Putamen (tissue), 1 donor: ENCODE measurements around the gene NHLRC2.
"Not testable (repeated sequence)": the region's sequence is repeated elsewhere in the genome, so short reads cannot be mapped to it uniquely, and the experiment has no call there.

Source experiments
- DNase-seq: peaks from one replicate; pipeline ENCODE4 v3.0.0-alpha.2; 2016; ENCODE audit warnings: low spot score

The NHLRC2 gene

GRCh38 chr10:113854013-113854760 is at the start of gene NHLRC2, which contains the start of gene DCLRE1A:
Gene NHLRC2, plus strand, starts transcription at chr10:113854661. Its CDS starts 212 bp downstream, at chr10:113854873.
Gene DCLRE1A, minus strand, starts transcription at chr10:113854082. Its CDS starts 900 bp downstream, at chr10:113853182.
- peak; percentile 86 for DNase-seq

- no peak for DNase-seq
Measured at GRCh38 chr10:113806503-113806902, 48.0 kb upstream of the NHLRC2 start.

GRCh38 chr10:113808168-113808567 is 46.3 kb upstream of the NHLRC2 start:
- DNase-seq, result no peak

GRCh38 chr10:113814700-113815099 is 39.8 kb upstream of the NHLRC2 start:
- not testable (repeated sequence) for DNase-seq

GRCh38 chr10:113819989-113820388 is 34.5 kb upstream of the NHLRC2 start:
- DNase-seq, result no peak

GRCh38 chr10:113820507-113820906 is 34.0 kb upstream of the NHLRC2 start:
- DNase-seq, result no peak

- DNase-seq, result not testable (repeated sequence)
Measured at GRCh38 chr10:113821306-113821705, 33.2 kb upstream of the NHLRC2 start.

GRCh38 chr10:113822174-113822573 is 32.3 kb upstream of the NHLRC2 start:
- no peak for DNase-seq

GRCh38 chr10:113823389-113823788 is 31.1 kb upstream of the NHLRC2 start:
- no peak for DNase-seq

- DNase-seq, result no peak
Measured at GRCh38 chr10:113825791-113826190, 28.7 kb upstream of the NHLRC2 start.

- not testable (repeated sequence) for DNase-seq
Measured at GRCh38 chr10:113828567-113828966, 25.9 kb upstream of the NHLRC2 start.

GRCh38 chr10:113842171-113842570 is 12.3 kb upstream of the NHLRC2 start:
- DNase-seq, result no peak

GRCh38 chr10:113843972-113844485 is 10.4 kb upstream of the NHLRC2 start:
- no peak for DNase-seq

GRCh38 chr10:113846036-113846435 is 8.4 kb upstream of the NHLRC2 start:
- DNase-seq, result no peak

GRCh38 chr10:113849140-113849803 is 5.2 kb upstream of the NHLRC2 start:
- DNase-seq, result no peak

GRCh38 chr10:113849946-113850345 is 4.5 kb upstream of the NHLRC2 start:
- no peak for DNase-seq

- DNase-seq, result no peak
Measured at GRCh38 chr10:113853578-113854012, 866 bp upstream of the NHLRC2 start.

- DNase-seq, result no peak
Measured at GRCh38 chr10:113854761-113855588, 514 bp downstream of the NHLRC2 start.

- no peak for DNase-seq
Measured at GRCh38 chr10:113856563-113856962, 2.1 kb downstream of the NHLRC2 start.

GRCh38 chr10:113857210-113857609 is 2.7 kb downstream of the NHLRC2 start:
- DNase-seq, result no peak

GRCh38 chr10:113858541-113858940 is 4.1 kb downstream of the NHLRC2 start:
- no peak for DNase-seq

- no peak for DNase-seq
Measured at GRCh38 chr10:113859261-113859660, 4.8 kb downstream of the NHLRC2 start.
